ENCODE measurements around the gene MAD1L1.

Gene MAD1L1

DNA sequence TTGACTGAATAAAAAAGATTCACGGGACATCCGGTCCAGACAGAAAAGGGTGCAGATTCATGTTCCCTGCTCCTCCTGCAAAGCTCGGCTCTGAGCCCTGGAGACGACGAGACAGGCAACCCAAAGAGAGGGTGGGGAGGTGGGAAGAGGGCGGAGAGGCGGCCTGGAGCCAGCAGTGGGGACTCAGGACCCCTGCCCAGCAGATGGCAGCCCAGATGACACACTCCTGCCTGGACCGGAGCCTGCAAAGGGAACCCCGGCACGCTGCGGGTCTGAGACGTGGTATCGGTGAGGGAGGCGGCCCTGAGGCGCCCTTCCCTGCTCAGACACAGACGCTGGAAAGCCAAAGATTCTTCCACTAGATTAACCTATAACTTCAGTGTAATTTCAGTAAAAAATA is 311.9 kb downstream of the MAD1L1 start:
- ChIA-PET CTCF (no interaction called here), POLR2A (no interaction called here)
- WGBS (ENCODE audit: insufficient coverage), result 57% methylated on average over 8 of the region's 16 CpGs
- Histone ChIP-seq H3K4me1 (ENCODE audit: control extremely low read depth in 1 of 4, control insufficient read depth in 4 of 4, insufficient read depth in 4 of 4, low read length in 3 of 4) (peaks cover 10 to 65% (median 33%) of the 10 kb centered on the region in 4 experiments), H3K27me3 (replicated peaks in 2 of 5; ENCODE audit: control insufficient read depth in 4 of 5, insufficient read depth in 5 of 5, low read length in 4 of 5) (no peaks in the 10 kb centered on the region), H3K36me3 (ENCODE audit: control insufficient read depth in 4 of 4, insufficient read depth in 4 of 4, low read length in 3 of 4) (peaks cover 0 to 17% (median 3%) of the 10 kb centered on the region in 4 experiments), H3K27ac (ENCODE audit: insufficient read depth in 1 of 2, low read depth in 1 of 2, low read length in 2 of 2, poor library complexity in 1 of 2, severe bottlenecking in 2 of 2) (no peak overlapping the region), H3K4me3 (ENCODE audit: control insufficient read depth in 1 of 7, extremely low read depth in 1 of 7, insufficient read depth in 4 of 7, low read depth in 2 of 7, low read length in 6 of 7) (peak overlapping the region in 2 of 7 experiments; percentile 64 to 75), H3K9me3 (ENCODE audit: control extremely low read depth in 1 of 5, control insufficient read depth in 4 of 5, insufficient read depth in 2 of 5, low read depth in 1 of 5, low read length in 4 of 5) (no peaks in the 10 kb centered on the region)
- DNase-seq, result peak in 1 of 3 donors; percentile 13

DNA sequence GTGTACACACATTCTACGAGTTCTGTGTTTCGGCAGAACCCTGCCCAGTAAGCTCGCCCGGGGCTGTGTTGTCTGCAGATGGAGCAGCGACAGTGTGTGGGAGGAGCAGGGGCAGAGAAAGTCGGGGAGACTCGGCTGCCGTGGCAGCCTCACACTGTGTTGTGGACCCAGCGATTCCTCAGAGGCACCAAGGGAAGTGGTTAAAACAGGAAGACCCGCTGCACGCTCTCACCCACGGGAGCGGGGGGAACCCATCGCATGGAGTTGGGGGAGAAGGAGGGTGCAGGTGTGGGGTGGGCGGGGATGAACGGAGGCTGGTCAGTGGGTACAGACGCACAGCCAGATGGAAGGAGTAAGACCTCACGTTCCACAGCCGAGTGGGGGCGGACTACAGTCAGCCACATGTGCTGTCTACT is 312.5 kb downstream of the MAD1L1 start:
- Histone ChIP-seq H3K4me3 (ENCODE audit: control insufficient read depth in 1 of 7, extremely low read depth in 1 of 7, insufficient read depth in 4 of 7, low read depth in 2 of 7, low read length in 6 of 7) (peak overlapping the region in 6 of 7 experiments; percentile 19 to 75 (median 53)), H3K9me3 (ENCODE audit: control extremely low read depth in 1 of 5, control insufficient read depth in 4 of 5, insufficient read depth in 2 of 5, low read depth in 1 of 5, low read length in 4 of 5) (no peaks in the 10 kb centered on the region), H3K36me3 (ENCODE audit: control insufficient read depth in 4 of 4, insufficient read depth in 4 of 4, low read length in 3 of 4) (peaks cover 0 to 17% (median 3%) of the 10 kb centered on the region in 4 experiments), H3K4me1 (ENCODE audit: control extremely low read depth in 1 of 4, control insufficient read depth in 4 of 4, insufficient read depth in 4 of 4, low read length in 3 of 4) (peaks cover 7 to 59% (median 27%) of the 10 kb centered on the region in 4 experiments), H3K27me3 (replicated peaks in 2 of 5; ENCODE audit: control insufficient read depth in 4 of 5, insufficient read depth in 5 of 5, low read length in 4 of 5) (no peaks in the 10 kb centered on the region), H3K27ac (ENCODE audit: insufficient read depth in 1 of 2, low read depth in 1 of 2, low read length in 2 of 2, poor library complexity in 1 of 2, severe bottlenecking in 2 of 2) (no peak overlapping the region)
- WGBS (ENCODE audit: insufficient coverage), result 1% methylated on average over 14 of the region's 20 CpGs
- peak; percentile 62 to 88 (median 85) for DNase-seq
- ChIA-PET POLR2A (no interaction called here), CTCF (interaction anchor here (1.0 kb wide), 1 partner anchor 76 kb away, joined by 3 read pairs; no protein-coding TSS in a partner anchor)

DNA sequence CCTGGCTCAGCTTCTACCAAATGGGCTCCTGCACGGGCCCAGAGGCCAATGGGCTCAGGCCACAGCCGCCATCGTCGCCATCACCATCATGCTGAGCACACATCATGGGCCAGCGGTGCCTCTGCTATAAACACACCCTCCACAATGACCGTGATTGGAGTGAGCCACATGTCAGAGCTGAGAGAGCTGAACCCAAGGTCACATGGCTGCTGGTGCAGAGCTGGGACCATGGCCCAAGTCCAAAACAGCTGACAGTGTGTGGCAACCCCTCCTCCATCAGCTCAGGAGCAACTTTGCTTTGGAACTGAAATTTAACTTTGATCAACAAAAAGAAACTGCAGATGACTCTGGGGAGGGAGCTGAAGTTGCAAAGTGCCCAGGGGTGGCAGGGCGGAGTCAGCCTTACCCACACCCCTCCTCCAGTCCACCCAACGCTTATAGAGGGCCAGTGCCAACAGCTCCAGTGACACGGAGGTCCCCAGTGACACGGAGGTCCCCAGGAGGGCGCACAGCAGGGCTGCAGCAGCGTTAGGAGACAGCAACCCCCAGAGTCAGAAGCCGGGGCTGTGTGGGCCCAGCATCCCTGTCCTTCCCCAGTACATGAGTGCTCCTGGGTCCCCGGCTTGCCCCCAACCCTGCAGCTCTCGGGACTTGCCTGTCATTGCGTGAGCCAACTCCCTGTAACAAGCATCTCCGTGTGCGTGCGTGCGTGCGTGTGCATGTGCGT is 313.0 kb downstream of the MAD1L1 start:
- peak in 2 of 3 donors; percentile 50 to 57 for DNase-seq
- Histone ChIP-seq H3K4me1 (ENCODE audit: control extremely low read depth in 1 of 4, control insufficient read depth in 4 of 4, insufficient read depth in 4 of 4, low read length in 3 of 4) (peaks cover 7 to 53% (median 26%) of the 10 kb centered on the region in 4 experiments), H3K36me3 (ENCODE audit: control insufficient read depth in 4 of 4, insufficient read depth in 4 of 4, low read length in 3 of 4) (peaks cover 0 to 17% (median 3%) of the 10 kb centered on the region in 4 experiments), H3K27me3 (replicated peaks in 2 of 5; ENCODE audit: control insufficient read depth in 4 of 5, insufficient read depth in 5 of 5, low read length in 4 of 5) (no peaks in the 10 kb centered on the region), H3K4me3 (ENCODE audit: control insufficient read depth in 1 of 7, extremely low read depth in 1 of 7, insufficient read depth in 4 of 7, low read depth in 2 of 7, low read length in 6 of 7) (peak overlapping the region in 6 of 7 experiments; percentile 19 to 75 (median 53)), H3K9me3 (ENCODE audit: control extremely low read depth in 1 of 5, control insufficient read depth in 4 of 5, insufficient read depth in 2 of 5, low read depth in 1 of 5, low read length in 4 of 5) (no peaks in the 10 kb centered on the region), H3K27ac (ENCODE audit: insufficient read depth in 1 of 2, low read depth in 1 of 2, low read length in 2 of 2, poor library complexity in 1 of 2, severe bottlenecking in 2 of 2) (no peak overlapping the region)
- POLR2A ChIA-PET, result no interaction called here
- WGBS (ENCODE audit: insufficient coverage), result 29% methylated on average over 21 of the region's 22 CpGs
- CTCF ChIA-PET, result interaction anchor here (1.0 kb wide), 1 partner anchor 75 kb away, joined by 3 read pairs; no protein-coding TSS in a partner anchor

DNA sequence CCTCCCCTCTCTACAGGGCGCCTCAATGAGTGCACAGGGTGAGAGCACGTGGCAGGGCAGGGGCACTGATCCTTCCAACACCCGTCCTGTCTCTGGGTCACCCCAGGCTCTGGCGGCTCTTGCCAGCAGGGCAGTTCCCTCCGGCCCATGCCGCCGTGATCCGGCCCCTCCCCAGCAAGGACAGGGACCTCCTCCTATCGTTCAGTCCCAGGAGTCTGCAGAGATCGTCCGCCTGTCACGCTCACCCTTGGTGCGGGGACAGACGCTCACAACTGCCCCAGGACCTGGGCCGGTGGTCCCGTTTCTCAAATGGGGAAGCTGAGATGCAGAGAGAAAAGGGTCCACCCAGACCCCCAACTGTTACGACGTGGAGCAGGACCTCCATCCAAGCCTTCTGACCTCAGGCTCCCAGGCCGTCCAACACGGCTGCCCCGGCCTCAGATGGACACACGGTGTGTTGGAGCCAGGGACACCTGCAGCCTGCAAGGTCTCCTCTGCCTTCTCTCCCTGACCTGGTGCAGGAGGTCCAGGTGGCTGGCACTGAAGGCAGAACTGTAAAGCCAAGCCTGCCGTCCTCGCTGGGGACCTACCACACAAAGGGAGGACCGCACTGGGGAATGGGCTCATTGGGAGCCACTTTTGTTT is 313.7 kb downstream of the MAD1L1 start:
- WGBS (ENCODE audit: insufficient coverage), result 96% methylated on average over 21 of the region's 25 CpGs

DNA sequence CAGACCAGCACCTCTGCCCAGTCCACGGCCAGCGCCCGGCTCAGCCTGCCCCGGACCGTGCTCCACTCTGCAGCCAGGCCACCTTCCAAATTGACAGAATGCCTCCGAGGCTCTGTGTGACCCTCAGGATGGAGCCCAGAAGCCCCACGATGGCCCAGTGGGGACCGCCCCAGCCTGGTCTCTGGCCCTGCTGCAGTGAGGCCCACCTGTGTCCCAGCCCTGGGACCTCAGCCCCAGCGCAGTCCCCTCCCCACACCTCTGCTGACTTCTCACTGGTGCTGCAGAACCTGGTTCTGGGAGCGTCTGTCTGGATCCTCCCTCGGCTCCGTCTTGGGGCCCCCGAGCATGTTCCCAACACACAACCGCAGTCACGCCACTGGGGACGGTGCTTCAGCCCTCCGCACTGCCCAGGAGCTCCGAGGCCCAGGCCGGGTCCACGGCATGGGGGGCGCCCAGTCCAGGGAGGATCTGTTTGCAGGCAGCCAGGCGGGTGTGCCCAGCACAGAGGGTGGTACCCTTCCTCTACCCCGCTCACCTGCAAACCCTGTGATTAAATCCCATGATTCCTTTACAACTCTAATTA is 314.6 kb downstream of the MAD1L1 start:
- Histone ChIP-seq H3K4me1 (ENCODE audit: control extremely low read depth in 1 of 4, control insufficient read depth in 4 of 4, insufficient read depth in 4 of 4, low read length in 3 of 4) (peaks cover 3 to 40% (median 26%) of the 10 kb centered on the region in 4 experiments), H3K4me3 (ENCODE audit: control insufficient read depth in 1 of 7, extremely low read depth in 1 of 7, insufficient read depth in 4 of 7, low read depth in 2 of 7, low read length in 6 of 7) (no peak overlapping the region), H3K27ac (ENCODE audit: insufficient read depth in 1 of 2, low read depth in 1 of 2, low read length in 2 of 2, poor library complexity in 1 of 2, severe bottlenecking in 2 of 2) (no peak overlapping the region), H3K27me3 (replicated peaks in 2 of 5; ENCODE audit: control insufficient read depth in 4 of 5, insufficient read depth in 5 of 5, low read length in 4 of 5) (no peaks in the 10 kb centered on the region), H3K36me3 (ENCODE audit: control insufficient read depth in 4 of 4, insufficient read depth in 4 of 4, low read length in 3 of 4) (peaks cover 0 to 22% (median 3%) of the 10 kb centered on the region in 4 experiments), H3K9me3 (ENCODE audit: control extremely low read depth in 1 of 5, control insufficient read depth in 4 of 5, insufficient read depth in 2 of 5, low read depth in 1 of 5, low read length in 4 of 5) (no peaks in the 10 kb centered on the region)
- WGBS (ENCODE audit: insufficient coverage), result 97% methylated on average over 21 of the region's 23 CpGs
- no peak for DNase-seq
- ChIA-PET CTCF (no interaction called here), POLR2A (no interaction called here)

More for the DNA sequence above, 313.7 kb downstream of the MAD1L1 start:
- Histone ChIP-seq H3K27ac (ENCODE audit: insufficient read depth in 1 of 2, low read depth in 1 of 2, low read length in 2 of 2, poor library complexity in 1 of 2, severe bottlenecking in 2 of 2) (no peak overlapping the region), H3K27me3 (replicated peaks in 2 of 5; ENCODE audit: control insufficient read depth in 4 of 5, insufficient read depth in 5 of 5, low read length in 4 of 5) (no peaks in the 10 kb centered on the region), H3K4me3 (ENCODE audit: control insufficient read depth in 1 of 7, extremely low read depth in 1 of 7, insufficient read depth in 4 of 7, low read depth in 2 of 7, low read length in 6 of 7) (peak overlapping the region in 1 of 7 experiments; percentile 16), H3K9me3 (ENCODE audit: control extremely low read depth in 1 of 5, control insufficient read depth in 4 of 5, insufficient read depth in 2 of 5, low read depth in 1 of 5, low read length in 4 of 5) (no peaks in the 10 kb centered on the region), H3K4me1 (ENCODE audit: control extremely low read depth in 1 of 4, control insufficient read depth in 4 of 4, insufficient read depth in 4 of 4, low read length in 3 of 4) (peaks cover 4 to 46% (median 22%) of the 10 kb centered on the region in 4 experiments), H3K36me3 (ENCODE audit: control insufficient read depth in 4 of 4, insufficient read depth in 4 of 4, low read length in 3 of 4) (peaks cover 0 to 22% (median 3%) of the 10 kb centered on the region in 4 experiments)
- POLR2A ChIA-PET, result no interaction called here
- no peak for DNase-seq
- CTCF ChIA-PET, result interaction anchor here (1.0 kb wide), 1 partner anchor 75 kb away, joined by 3 read pairs; no protein-coding TSS in a partner anchor

DNA sequence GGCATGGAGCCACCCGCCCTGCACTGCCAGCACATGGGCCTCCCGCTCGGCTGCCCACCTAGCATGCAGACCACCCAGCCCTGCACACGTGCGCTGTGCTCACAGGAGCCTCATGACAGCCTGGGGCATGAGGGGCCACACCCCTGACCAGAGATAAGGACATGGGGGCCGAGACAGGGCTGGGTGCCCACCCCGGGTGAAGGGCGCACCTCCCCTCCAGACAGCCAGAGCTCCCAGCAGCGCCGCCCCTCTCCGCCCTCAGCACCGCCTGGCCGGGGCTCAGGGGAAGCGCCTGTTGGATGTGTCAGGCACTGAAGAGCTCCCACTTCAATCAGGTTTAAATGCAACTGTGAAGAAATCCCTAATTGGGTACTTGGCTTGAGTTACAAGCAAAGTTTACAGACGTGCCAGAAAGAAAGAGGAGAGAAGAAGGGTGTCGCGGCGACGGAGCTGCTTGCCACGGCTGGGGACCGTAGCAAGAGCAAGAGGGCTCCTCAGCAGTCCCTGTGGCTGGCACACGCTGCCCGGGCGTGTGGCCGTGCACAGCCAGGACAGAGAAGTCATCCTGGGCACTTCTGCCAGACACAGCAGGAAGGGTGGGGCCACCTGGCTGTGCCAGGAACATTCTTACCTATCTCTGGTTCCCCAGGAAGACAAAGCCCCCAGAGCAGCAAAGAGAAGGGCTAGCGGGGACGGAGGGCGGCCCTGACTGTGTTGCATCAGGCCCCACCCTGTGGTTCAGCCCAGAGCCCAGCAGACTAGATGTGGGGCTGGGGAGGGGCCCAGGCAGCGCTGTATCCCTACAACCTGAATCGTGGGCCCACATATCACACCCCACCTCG is 315.3 kb downstream of the MAD1L1 start:
- H3K4me3 ChIP-seq (ENCODE audit: control insufficient read depth in 1 of 7, extremely low read depth in 1 of 7, insufficient read depth in 4 of 7, low read depth in 2 of 7, low read length in 6 of 7), result no peak overlapping the region
- CTCF ChIA-PET, result interaction anchor here (0.8 kb wide), 1 partner anchor 154 kb away, joined by 3 read pairs; no protein-coding TSS in a partner anchor
- no peak overlapping the region for H3K27ac ChIP-seq (ENCODE audit: insufficient read depth in 1 of 2, low read depth in 1 of 2, low read length in 2 of 2, poor library complexity in 1 of 2, severe bottlenecking in 2 of 2)
- H3K27me3 ChIP-seq (replicated peaks in 2 of 5; ENCODE audit: control insufficient read depth in 4 of 5, insufficient read depth in 5 of 5, low read length in 4 of 5), result no peaks in the 10 kb centered on the region
- POLR2A ChIA-PET, result no interaction called here
- peaks cover 0 to 16% (median 2%) of the 10 kb centered on the region in 4 experiments for H3K36me3 ChIP-seq (ENCODE audit: control insufficient read depth in 4 of 4, insufficient read depth in 4 of 4, low read length in 3 of 4)
- WGBS (ENCODE audit: insufficient coverage), result 95% methylated on average over 26 of the region's 31 CpGs
- no peaks in the 10 kb centered on the region for H3K9me3 ChIP-seq (ENCODE audit: control extremely low read depth in 1 of 5, control insufficient read depth in 4 of 5, insufficient read depth in 2 of 5, low read depth in 1 of 5, low read length in 4 of 5)
- peaks cover 3 to 34% (median 28%) of the 10 kb centered on the region in 4 experiments for H3K4me1 ChIP-seq (ENCODE audit: control extremely low read depth in 1 of 4, control insufficient read depth in 4 of 4, insufficient read depth in 4 of 4, low read length in 3 of 4)
- DNase-seq, result no peak

Data from common myeloid progenitor, CD34-positive (primary cell).